Stimulated activated CD8-positive, alpha-beta memory T cell treated with anti-CD3 and anti-CD28 coated beads, Interleukin-12 subunit alpha, Interleukin-12 subunit beta, amount 100 ng/mL, for 24 hours (primary cell): ENCODE data around the gene RPS6KB1.
A peak's percentile ranks its signal among the peaks of the same experiment; 100 is the strongest.
"Not testable (repeated sequence)": the region's sequence is repeated elsewhere in the genome, so short reads cannot be mapped to it uniquely, and the experiment has no call there.

Experiments
- DNase-seq: peaks from one replicate; pipeline ENCODE4 v3.0.0-alpha.2; 2020; ENCODE audit errors: extremely low read depth

Gene RPS6KB1

GRCh38 chr17:59946433-59946832, 53.5 kb downstream of the RPS6KB1 start:
- DNase-seq: not testable (repeated sequence)

GRCh38 chr17:59947310-59947709, 54.4 kb downstream of the RPS6KB1 start:
- not testable (repeated sequence) for DNase-seq

- no peak for DNase-seq
Observed at GRCh38 chr17:59950049-59950448, 57.1 kb downstream of the RPS6KB1 start.

- no peak for DNase-seq
Observed at GRCh38 chr17:59954856-59955255, 61.9 kb downstream of the RPS6KB1 start.

- DNase-seq: not testable (repeated sequence)
Observed at GRCh38 chr17:59959574-59959973, 66.7 kb downstream of the RPS6KB1 start.

GRCh38 chr17:59962739-59963318, 69.9 kb downstream of the RPS6KB1 start:
- DNase-seq: no peak

GRCh38 chr17:59963738-59964481, 71.0 kb downstream of the RPS6KB1 start:
- peak; percentile 31 for DNase-seq

- peak; percentile 85 for DNase-seq
Observed at GRCh38 chr17:59964482-59965328, 71.8 kb downstream of the RPS6KB1 start, which contains the start of gene RNFT1. Gene RNFT1 (minus strand): TSS chr17:59964740. CDS start chr17:59964663, 77 bp downstream.

- not testable (repeated sequence) for DNase-seq
Observed at GRCh38 chr17:59971771-59972170, 78.8 kb downstream of the RPS6KB1 start.

GRCh38 chr17:59972778-59973177, 79.9 kb downstream of the RPS6KB1 start:
- DNase-seq: no peak

GRCh38 chr17:59973483-59973882, 80.6 kb downstream of the RPS6KB1 start:
- DNase-seq: not testable (repeated sequence)

GRCh38 chr17:59975166-59975565, 82.2 kb downstream of the RPS6KB1 start:
- DNase-seq: not testable (repeated sequence)

- DNase-seq: not testable (repeated sequence)
Observed at GRCh38 chr17:59996608-59997007, 103.7 kb downstream of the RPS6KB1 start.
